ENCODE data around the gene GMDS. TPM values are rescaled to one million over a fixed set of nuclear protein-coding genes. Genes with fewer than 3 reads are reported as not detected.
A peak's percentile ranks its signal among the peaks of the same experiment; 100 is the strongest.

Gene GMDS
- total RNA-seq, 4 donors from 2014 or later, result 3.4 to 7.2 (median 4.6) TPM

DNA sequence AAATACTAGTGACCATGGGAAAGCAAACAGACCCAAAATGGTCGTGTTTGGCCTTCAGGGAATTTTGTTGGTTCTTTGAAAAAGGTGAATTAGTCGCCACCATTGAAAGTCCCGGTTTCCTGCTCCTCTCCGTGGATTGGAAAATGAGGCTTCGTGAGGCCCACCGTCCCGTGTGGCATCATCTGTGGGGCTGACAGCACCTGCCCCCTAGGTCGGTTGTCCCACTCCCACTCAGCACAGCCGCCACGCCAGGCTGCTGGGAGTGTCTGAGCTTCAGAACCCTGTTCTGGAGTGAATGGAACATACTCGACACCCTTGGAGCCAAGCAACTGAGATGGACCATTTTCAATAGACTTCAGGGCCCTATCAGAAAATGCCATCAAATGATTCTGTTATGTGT lies 668.7 kb downstream of the GMDS start:
- H3K9me3 ChIP-seq, result no peaks in the 10 kb centered on the region
- TF ChIP-seq POLR2A (IDR thresholded peaks at IDR 0.05), result no peak
- no peak for TF ChIP-seq CTCF (IDR thresholded peaks at IDR 0.05 in 4 of 5, conservative IDR thresholded peaks at IDR 0.05 in 1 of 5)
- H3K27me3 ChIP-seq, result no peaks in the 10 kb centered on the region
- ATAC-seq (no peak), DNase-seq (no peak)
- no peaks in the 10 kb centered on the region for H3K36me3 ChIP-seq
- no peak overlapping the region for H3K27ac ChIP-seq
- intact Hi-C loops (cut with DNase I; ENCODE audit: low total_unique reads), result no loop called here
- in situ Hi-C loops (cut with MboI; ENCODE audit: low sequenced_read_pairs in 4 of 4), result loop anchor here in 2 of 4 donors (25.0 kb wide), 2 partner anchors 611 to 1161 kb away; no protein-coding TSS in a partner anchor
- H3K4me3 ChIP-seq, result no peak overlapping the region
- H3K4me1 ChIP-seq, result peaks cover 5 to 6% of the 10 kb centered on the region in 2 donors

GRCh38 chr6:1576166-1576565 lies 669.2 kb downstream of the GMDS start:
- Histone ChIP-seq H3K27me3 (no peaks in the 10 kb centered on the region), H3K4me1 (peaks cover 5 to 6% of the 10 kb centered on the region in 2 donors), H3K36me3 (no peaks in the 10 kb centered on the region), H3K4me3 (no peak overlapping the region), H3K9me3 (no peaks in the 10 kb centered on the region), H3K27ac (peak overlapping the region in 3 of 4 donors; percentile 46 to 68 (median 65))
- intact Hi-C loops (cut with DNase I; ENCODE audit: low total_unique reads), result no loop called here
- TF ChIP-seq POLR2A (IDR thresholded peaks at IDR 0.05), result no peak
- TF ChIP-seq CTCF (IDR thresholded peaks at IDR 0.05 in 4 of 5, conservative IDR thresholded peaks at IDR 0.05 in 1 of 5), result no peak
- ATAC-seq, result no peak
- in situ Hi-C loops (cut with MboI; ENCODE audit: low sequenced_read_pairs in 4 of 4), result loop anchor here in 2 of 4 donors (25.0 kb wide), 2 partner anchors 611 to 1161 kb away; no protein-coding TSS in a partner anchor
- DNase-seq, result no peak

DNA sequence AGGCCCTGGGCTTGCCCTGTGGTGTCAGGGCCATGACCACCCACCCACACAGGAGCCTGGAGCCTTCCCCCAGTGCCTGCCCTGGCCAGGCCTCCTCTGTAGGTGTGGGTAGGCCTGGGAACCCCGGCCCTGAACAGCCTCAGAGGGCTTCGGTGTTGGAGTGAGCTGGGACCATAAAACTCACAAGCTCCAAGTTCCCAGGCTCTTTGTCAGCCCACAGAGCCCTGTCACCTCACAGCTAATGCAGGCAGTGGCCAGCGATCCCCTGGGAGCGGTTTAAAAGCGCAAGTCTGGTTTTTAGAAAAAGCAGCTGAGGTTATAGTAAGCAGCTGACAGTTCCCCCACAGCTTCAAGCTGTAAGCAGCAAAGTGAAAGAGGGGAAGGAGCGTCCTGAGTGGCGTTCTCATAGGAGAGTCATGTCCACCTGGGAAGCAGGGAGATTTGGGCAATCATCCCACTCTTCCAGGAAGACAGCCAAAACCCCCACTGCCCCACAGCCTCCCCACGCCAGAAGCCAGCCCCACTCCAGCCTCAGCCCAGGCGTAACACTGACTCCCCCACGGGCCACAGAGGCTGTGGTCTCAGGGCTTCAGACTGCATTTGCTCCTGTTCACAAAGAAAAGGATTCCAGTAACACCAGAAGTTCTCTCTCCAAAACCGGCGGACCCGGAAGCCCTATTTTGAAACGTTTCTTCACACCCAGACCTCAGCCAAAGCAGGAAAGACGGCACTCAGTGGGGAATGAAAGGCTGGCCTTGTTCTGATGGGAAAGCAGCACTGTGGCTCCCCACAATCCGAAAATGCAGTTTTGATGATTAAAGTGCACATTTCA lies 670.0 kb downstream of the GMDS start:
- H3K36me3 ChIP-seq, result no peaks in the 10 kb centered on the region
- peaks cover 5 to 6% of the 10 kb centered on the region in 2 donors for H3K4me1 ChIP-seq
- no peak for TF ChIP-seq CTCF (IDR thresholded peaks at IDR 0.05 in 4 of 5, conservative IDR thresholded peaks at IDR 0.05 in 1 of 5)
- no peak for TF ChIP-seq POLR2A (IDR thresholded peaks at IDR 0.05)
- DNase-seq, result no peak
- no peaks in the 10 kb centered on the region for H3K27me3 ChIP-seq
- H3K4me3 ChIP-seq, result peak overlapping the region in 1 of 4 donors; percentile 30
- in situ Hi-C loops (cut with MboI; ENCODE audit: low sequenced_read_pairs in 4 of 4) (loop anchor here in 2 of 4 donors (25.0 kb wide), 2 partner anchors 612 to 1162 kb away; no protein-coding TSS in a partner anchor), intact Hi-C loops (cut with DNase I; ENCODE audit: low total_unique reads) (no loop called here)
- H3K9me3 ChIP-seq, result no peaks in the 10 kb centered on the region
- peak overlapping the region; percentile 46 to 68 (median 60) for H3K27ac ChIP-seq
- ATAC-seq, result peak; percentile 33 to 46

DNA sequence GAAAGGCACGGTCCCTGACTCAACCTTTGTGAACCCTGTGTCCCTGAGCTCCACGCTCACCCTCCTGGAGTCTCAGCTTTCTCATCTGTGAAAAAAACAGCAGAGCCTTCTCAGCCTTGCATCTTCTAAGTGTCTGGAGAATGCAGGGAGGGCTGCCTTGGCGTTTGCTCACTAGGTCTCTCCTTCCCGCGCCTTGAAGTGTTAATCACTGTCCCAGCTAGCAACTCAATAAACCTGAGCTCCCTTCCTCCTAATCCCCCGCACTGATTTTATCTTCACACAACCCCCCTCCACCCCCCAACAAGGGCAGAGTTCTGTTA lies 670.6 kb downstream of the GMDS start:
- no peaks in the 10 kb centered on the region for H3K9me3 ChIP-seq
- peak overlapping the region in 1 of 4 donors; percentile 30 for H3K4me3 ChIP-seq
- peak overlapping the region; percentile 46 to 68 (median 60) for H3K27ac ChIP-seq
- in situ Hi-C loops (cut with MboI; ENCODE audit: low sequenced_read_pairs in 4 of 4), result loop anchor here in 2 of 4 donors (25.0 kb wide), 2 partner anchors 612 to 1162 kb away; no protein-coding TSS in a partner anchor
- no peaks in the 10 kb centered on the region for H3K36me3 ChIP-seq
- peaks cover 5 to 6% of the 10 kb centered on the region in 2 donors for H3K4me1 ChIP-seq
- no peak for ATAC-seq
- TF ChIP-seq CTCF (IDR thresholded peaks at IDR 0.05 in 4 of 5, conservative IDR thresholded peaks at IDR 0.05 in 1 of 5) (no peak), POLR2A (IDR thresholded peaks at IDR 0.05) (no peak)
- no peak for DNase-seq
- no peaks in the 10 kb centered on the region for H3K27me3 ChIP-seq
- intact Hi-C loops (cut with DNase I; ENCODE audit: low total_unique reads), result no loop called here

All from gastrocnemius medialis (tissue), 4 donors.